Activated naive CD8-positive, alpha-beta T cell treated with anti-CD3 and anti-CD28 coated beads, Interleukin-2, amount 10 ng/mL, durations not matched to agents 7 days and 5 days (primary cell): ENCODE data around the gene ETFRF1. TPM values are rescaled to one million over a fixed set of nuclear protein-coding genes. Genes with fewer than 3 reads are reported as not detected.

ENCODE experiments used
- ATAC-seq: fragments of 150-1000 bp; cut with Tn5 transposase; one replicate; pipeline ENCODE4 v1.10.0; 2021; ENCODE audit warnings: low read depth, moderate library complexity
- POLR2A ChIA-PET: fragments of 350-600 bp; sonication (Branson Sonifier 250); formaldehyde crosslinking; loops from one replicate; lab custom pipeline; 2021; ENCODE audit warnings: antibody characterized with exemption; lab: Charles Lee
- DNase-seq: peaks from one replicate; pipeline ENCODE4 v3.0.0; 2021
- H3K27ac Mint-ChIP-seq: one replicate; pipeline ENCODE4 v1.8.0; 2022; ENCODE audit warnings: mild to moderate bottlenecking, mixed read lengths
- H3K27me3 Mint-ChIP-seq: one replicate; pipeline ENCODE4 v1.8.0; 2022; ENCODE audit warnings: mild to moderate bottlenecking, moderate library complexity, mixed read lengths
- H3K36me3 Mint-ChIP-seq: one replicate; pipeline ENCODE4 v1.8.0; 2021; ENCODE audit warnings: mild to moderate bottlenecking, mixed read lengths
- H3K4me1 Mint-ChIP-seq: one replicate; pipeline ENCODE4 v1.8.0; 2021; ENCODE audit warnings: mixed read lengths
- H3K4me3 Mint-ChIP-seq: one replicate; pipeline ENCODE4 v1.8.0; 2022; ENCODE audit warnings: mild to moderate bottlenecking, moderate library complexity, mixed read lengths
- H3K9me3 Mint-ChIP-seq: one replicate; pipeline ENCODE4 v1.8.0; 2021; ENCODE audit warnings: mixed read lengths
- total RNA-seq, 2 experiments: library from RNA; stranded (reverse); gene quantifications; one replicate each; pipeline ENCODE4 v1.2.3, GENCODE V29; 2021

The ETFRF1 gene
- total RNA-seq, 2 experiments from 2014 or later, result 16.2 to 17.9 TPM

- H3K4me1 Mint-ChIP-seq, result peaks cover 26% of the 10 kb centered on the region
These were observed 48.1 kb downstream of the ETFRF1 start for GRCh38 chr12:25242981-25243679.

GRCh38 chr12:25243680-25243990 lies 48.6 kb downstream of the ETFRF1 start:
- H3K4me3 Mint-ChIP-seq, result no peak overlapping the region
- H3K36me3 Mint-ChIP-seq, result peaks cover 29% of the 10 kb centered on the region
- POLR2A ChIA-PET, result no interaction called here
- ATAC-seq, result no peak
- no peaks in the 10 kb centered on the region for H3K9me3 Mint-ChIP-seq
- no peak for DNase-seq
- H3K4me1 Mint-ChIP-seq, result peaks cover 26% of the 10 kb centered on the region
- H3K27ac Mint-ChIP-seq, result no peak overlapping the region
- H3K27me3 Mint-ChIP-seq, result no peaks in the 10 kb centered on the region

More at GRCh38 chr12:25242981-25243679, 48.1 kb downstream of the ETFRF1 start:
- no peaks in the 10 kb centered on the region for H3K27me3 Mint-ChIP-seq
- no peaks in the 10 kb centered on the region for H3K9me3 Mint-ChIP-seq
- POLR2A ChIA-PET, result no interaction called here
- H3K36me3 Mint-ChIP-seq, result peaks cover 29% of the 10 kb centered on the region
- no peak for ATAC-seq
- no peak overlapping the region for H3K27ac Mint-ChIP-seq
- no peak overlapping the region for H3K4me3 Mint-ChIP-seq
- no peak for DNase-seq

- Mint-ChIP-seq H3K4me1 (peaks cover 30% of the 10 kb centered on the region), H3K9me3 (no peaks in the 10 kb centered on the region), H3K4me3 (no peak overlapping the region), H3K27me3 (no peaks in the 10 kb centered on the region), H3K27ac (no peak overlapping the region), H3K36me3 (peaks cover 29% of the 10 kb centered on the region)
- POLR2A ChIA-PET, result no interaction called here
- DNase-seq (no peak), ATAC-seq (no peak)
These were observed 50.5 kb downstream of the ETFRF1 start for GRCh38 chr12:25245491-25245890.

GRCh38 chr12:25248137-25248536 lies 53.1 kb downstream of the ETFRF1 start:
- H3K27ac Mint-ChIP-seq, result no peak overlapping the region
- no peak for ATAC-seq

GRCh38 chr12:25248732-25249131 lies 53.7 kb downstream of the ETFRF1 start:
- peaks cover 25% of the 10 kb centered on the region for H3K36me3 Mint-ChIP-seq
- no peaks in the 10 kb centered on the region for H3K27me3 Mint-ChIP-seq
- H3K4me1 Mint-ChIP-seq, result peaks cover 29% of the 10 kb centered on the region
- no peak overlapping the region for H3K27ac Mint-ChIP-seq
- ATAC-seq (no peak), DNase-seq (no peak)
- H3K4me3 Mint-ChIP-seq, result peak overlapping the region; percentile 59
- POLR2A ChIA-PET, result interaction anchor here (0.6 kb wide), 1 partner anchor 8 kb away, joined by 3 read pairs; no protein-coding TSS in a partner anchor
- H3K9me3 Mint-ChIP-seq, result no peaks in the 10 kb centered on the region

More at GRCh38 chr12:25248137-25248536, 53.1 kb downstream of the ETFRF1 start:
- Mint-ChIP-seq H3K4me1 (peaks cover 25% of the 10 kb centered on the region), H3K4me3 (no peak overlapping the region), H3K9me3 (no peaks in the 10 kb centered on the region), H3K27me3 (no peaks in the 10 kb centered on the region), H3K36me3 (peaks cover 25% of the 10 kb centered on the region)
- POLR2A ChIA-PET, result no interaction called here
- DNase-seq, result no peak

- DNase-seq, result peak; percentile 65
- POLR2A ChIA-PET, result interaction anchor here (0.8 to 1.5 kb wide), 12 partner anchors 9 to 436 kb away, joined by 3 to 17 read pairs (median 6); partner anchors contain the start of genes DNAI7 and ETFRF1
- Mint-ChIP-seq H3K27ac (peak overlapping the region; percentile 92), H3K4me3 (peak overlapping the region; percentile 92), H3K9me3 (no peaks in the 10 kb centered on the region), H3K27me3 (no peaks in the 10 kb centered on the region), H3K4me1 (peaks cover 29% of the 10 kb centered on the region), H3K36me3 (peaks cover 20% of the 10 kb centered on the region)
- peak; percentile 55 for ATAC-seq
These were observed 55.1 kb downstream of the ETFRF1 start for GRCh38 chr12:25249931-25250738.

GRCh38 chr12:25250744-25251730 lies 56.0 kb downstream of the ETFRF1 start, which contains the start of gene KRAS:
KRAS (minus strand) TSS chr12:25250929.
- no peaks in the 10 kb centered on the region for H3K27me3 Mint-ChIP-seq
- H3K4me3 Mint-ChIP-seq, result peak within 1 kb of the TSS; percentile 94
- peak within 1 kb of the TSS; percentile 92 for H3K27ac Mint-ChIP-seq
- ATAC-seq (peak; percentile 88), DNase-seq (peak; percentile 91)
- POLR2A ChIA-PET, result interaction anchor here (0.6 to 1.5 kb wide), 16 partner anchors 10 to 437 kb away, joined by 3 to 17 read pairs (median 4); partner anchors contain the start of genes DNAI7 and ETFRF1
- H3K4me1 Mint-ChIP-seq, result peaks cover 25% of the 10 kb centered on the region
- no peaks in the 10 kb centered on the region for H3K9me3 Mint-ChIP-seq
- peaks cover 14% of the 10 kb centered on the region for H3K36me3 Mint-ChIP-seq

GRCh38 chr12:25251769-25252168 lies 56.7 kb downstream of the ETFRF1 start:
- POLR2A ChIA-PET, result interaction anchor here (1.1 to 1.5 kb wide), 4 partner anchors 11 to 198 kb away, joined by 3 to 16 read pairs (median 11); no protein-coding TSS in a partner anchor
- peak overlapping the region; percentile 13 for H3K27ac Mint-ChIP-seq
- no peaks in the 10 kb centered on the region for H3K27me3 Mint-ChIP-seq
- H3K9me3 Mint-ChIP-seq, result no peaks in the 10 kb centered on the region
- ATAC-seq, result no peak
- peaks cover 14% of the 10 kb centered on the region for H3K36me3 Mint-ChIP-seq
- DNase-seq, result no peak
- H3K4me1 Mint-ChIP-seq, result peaks cover 24% of the 10 kb centered on the region
- peak overlapping the region; percentile 94 for H3K4me3 Mint-ChIP-seq

GRCh38 chr12:25252946-25253345 lies 57.9 kb downstream of the ETFRF1 start:
- Mint-ChIP-seq H3K27ac (no peak overlapping the region), H3K4me3 (no peak overlapping the region), H3K27me3 (no peaks in the 10 kb centered on the region), H3K4me1 (peaks cover 18% of the 10 kb centered on the region), H3K36me3 (peaks cover 9% of the 10 kb centered on the region), H3K9me3 (no peaks in the 10 kb centered on the region)
- POLR2A ChIA-PET, result interaction anchor here (0.9 kb wide), 1 partner anchor 58 kb away, joined by 3 read pairs; the partner anchor contains the start of genes DNAI7 and ETFRF1
- ATAC-seq (no peak), DNase-seq (no peak)

- Mint-ChIP-seq H3K4me3 (no peak overlapping the region), H3K9me3 (no peaks in the 10 kb centered on the region), H3K4me1 (peaks cover 18% of the 10 kb centered on the region), H3K27ac (no peak overlapping the region), H3K36me3 (peaks cover 5% of the 10 kb centered on the region), H3K27me3 (no peaks in the 10 kb centered on the region)
- ATAC-seq (no peak), DNase-seq (no peak)
- POLR2A ChIA-PET, result interaction anchor here (0.6 to 0.9 kb wide), 2 partner anchors 59 to 80 kb away, joined by 3 to 7 read pairs; partner anchors contain the start of genes DNAI7 and ETFRF1
These were observed 58.5 kb downstream of the ETFRF1 start for GRCh38 chr12:25253371-25254068.

GRCh38 chr12:25254271-25254880 lies 59.3 kb downstream of the ETFRF1 start:
- peaks cover 18% of the 10 kb centered on the region for H3K4me1 Mint-ChIP-seq
- POLR2A ChIA-PET, result no interaction called here

More at GRCh38 chr12:25254271-25254880, 59.3 kb downstream of the ETFRF1 start:
- H3K36me3 Mint-ChIP-seq, result peaks cover 5% of the 10 kb centered on the region
- H3K9me3 Mint-ChIP-seq, result no peaks in the 10 kb centered on the region
- no peak overlapping the region for H3K4me3 Mint-ChIP-seq
- no peak overlapping the region for H3K27ac Mint-ChIP-seq
- ATAC-seq, result no peak
- no peak for DNase-seq
- H3K27me3 Mint-ChIP-seq, result no peaks in the 10 kb centered on the region
